Sciatic nerve (tissue), 2 donors: ENCODE measurements around the gene MRPL2. TPM values are rescaled to one million over a fixed set of nuclear protein-coding genes. Genes with fewer than 3 reads are reported as not detected.
"Not testable (repeated sequence)": the region's sequence is repeated elsewhere in the genome, so short reads cannot be mapped to it uniquely, and the experiment has no call there.

Experiments used
- ATAC-seq: fragments of 200-7000 bp; cut with Tn5 transposase; one replicate; pipeline ENCODE4 v1.9.1; 2020; ENCODE audit warnings: mild to moderate bottlenecking, moderate library complexity
- DNase-seq: peaks from one replicate; pipeline ENCODE4 v3.0.0-alpha.2; 2020; ENCODE audit warnings: low spot score
- intact Hi-C: fragments of 100-400 bp; cut with DNase I; formaldehyde crosslinking; loops from one replicate; pipeline ENCODE4 v1.14.2; 2022
- total RNA-seq: library from RNA; stranded (reverse); fragmentation: NEBNext Ultra II Directional; extraction: Animal tissue kit (Norgen Biotek cat#: 25700); gene quantifications from one replicate; pipeline ENCODE4 v1.2.1, GENCODE V29; 2021
- donor health status: DM: no; HTN: no; CAD: no.
- donor health status: DM: no; HTN: no; CAD: no.

MRPL2 gene
- total RNA-seq, 1 donor from 2014 or later, result 40.4 TPM

GRCh38 chr6:43058531-43058930, 703 bp downstream of the MRPL2 start:
- ATAC-seq (no peak), DNase-seq (no peak)
- intact Hi-C loops, result no loop called here

GRCh38 chr6:43055966-43056365, 3.3 kb downstream of the MRPL2 start:
- intact Hi-C loops, result no loop called here
- DNase-seq (no peak), ATAC-seq (no peak)

DNA sequence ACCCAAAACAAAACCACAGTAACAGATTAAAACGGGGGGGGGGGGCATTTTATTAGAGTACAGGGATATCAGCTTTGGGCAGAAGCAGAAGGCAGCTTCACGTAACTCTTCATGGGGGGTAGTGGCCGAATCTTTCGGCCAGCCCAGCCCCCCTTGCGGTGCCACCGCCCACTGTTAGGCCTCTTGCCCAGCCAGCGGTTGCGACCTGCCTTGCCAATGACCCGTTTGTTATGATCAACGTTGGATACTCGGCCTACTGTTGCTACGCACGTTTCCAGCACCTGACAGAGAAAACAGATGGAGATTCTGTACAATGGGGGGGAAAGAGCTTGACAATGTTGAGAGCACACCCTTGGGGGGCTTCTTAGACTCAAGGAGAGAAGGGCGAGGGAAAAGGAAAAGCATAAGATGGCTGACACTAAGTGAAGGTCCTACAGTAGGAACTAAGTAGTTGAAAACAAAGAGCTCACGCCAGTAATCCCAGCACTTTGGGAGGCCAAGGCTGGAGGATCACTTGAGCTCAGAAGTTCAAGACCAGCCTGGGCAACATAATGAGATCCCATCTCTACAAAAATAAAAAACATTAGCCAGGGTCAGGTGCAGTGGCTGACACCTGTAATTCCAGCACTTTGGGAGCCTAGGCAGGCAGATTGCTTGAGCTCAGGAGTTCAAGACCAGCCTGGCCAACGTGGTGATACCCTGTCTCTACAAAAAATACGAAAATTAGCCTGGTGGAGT, 4.9 kb downstream of the MRPL2 start:
- ATAC-seq (peak; percentile 1), DNase-seq (peak; percentile 67)
- intact Hi-C loops, result no loop called here

DNA sequence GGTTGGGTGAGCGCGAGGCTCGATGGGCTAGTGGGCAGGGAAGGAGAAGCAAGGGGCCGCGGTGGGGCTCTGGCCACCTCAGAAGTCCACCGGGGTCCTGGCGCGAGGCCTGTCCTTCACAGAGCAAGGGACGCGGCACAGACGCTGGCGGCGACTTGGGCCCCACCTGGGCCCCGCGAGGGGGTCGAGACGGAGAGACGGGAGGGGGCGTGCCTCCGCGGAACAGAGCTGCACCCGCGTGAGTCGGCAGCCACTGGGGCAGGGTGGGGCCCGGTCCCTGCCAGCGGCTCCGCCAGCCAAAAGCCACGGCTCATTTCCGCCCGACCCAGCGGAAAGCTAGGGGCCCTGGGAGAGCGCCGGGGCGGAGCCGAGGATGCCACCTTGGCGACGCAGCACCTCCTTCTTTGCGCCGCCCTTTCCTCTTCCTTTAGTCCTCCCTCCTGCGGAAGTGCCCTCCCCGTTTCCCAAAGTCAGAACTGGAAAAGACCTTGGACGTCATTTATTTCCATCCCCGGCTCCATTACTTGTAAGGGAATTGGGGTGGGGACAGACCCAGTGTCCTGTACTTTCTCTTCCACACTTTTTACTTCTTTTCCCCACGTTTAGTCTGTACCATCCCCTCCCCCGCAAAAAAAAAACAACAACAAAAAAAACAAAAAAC, 5.6 kb downstream of the MRPL2 start, which contains the start of gene CUL7:
CUL7 (minus strand) TSS at position 307 of the 661 bp plus-strand sequence. CDS start 1,063 bp downstream, outside the sequence.
- ATAC-seq (peak; percentile 95), DNase-seq (peak; percentile 95)
- intact Hi-C loops, result no loop called here

DNA sequence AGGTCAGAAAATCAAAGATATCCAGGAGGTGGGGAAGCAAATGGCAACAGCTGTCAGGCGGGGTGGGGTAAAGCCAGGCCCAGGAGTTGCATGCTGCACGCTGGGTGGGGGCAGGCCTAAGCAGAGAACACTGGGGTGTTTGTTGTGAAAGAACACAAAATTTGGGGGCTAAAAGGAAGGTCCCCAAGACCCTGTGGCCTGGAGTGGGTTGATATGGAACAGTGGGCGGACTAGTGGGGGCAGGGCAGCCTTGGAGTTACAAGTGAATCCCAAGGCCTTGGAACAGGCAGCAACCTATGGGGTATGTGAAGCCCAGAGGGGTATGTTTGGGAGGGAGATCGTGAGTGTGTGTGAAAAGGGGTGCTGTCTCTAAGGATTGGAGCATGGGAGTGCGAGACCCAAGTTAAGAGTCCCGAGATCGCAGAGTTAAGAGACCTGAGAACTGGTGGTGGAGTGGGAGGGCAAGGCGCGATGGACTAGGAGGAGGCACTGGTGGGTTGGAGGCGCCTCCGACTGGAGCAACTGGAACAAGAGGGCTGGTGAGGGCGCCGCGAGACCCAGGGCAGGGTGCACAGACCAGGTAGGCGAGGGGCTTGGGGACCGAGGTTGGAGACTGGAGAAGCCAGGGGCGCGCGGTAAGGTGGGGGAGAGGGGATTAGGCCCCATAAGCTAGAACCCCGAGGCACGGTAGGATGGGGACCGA, 6.2 kb downstream of the MRPL2 start:
- intact Hi-C loops, result no loop called here
- DNase-seq, result no peak
- peak; percentile 31 for ATAC-seq

DNA sequence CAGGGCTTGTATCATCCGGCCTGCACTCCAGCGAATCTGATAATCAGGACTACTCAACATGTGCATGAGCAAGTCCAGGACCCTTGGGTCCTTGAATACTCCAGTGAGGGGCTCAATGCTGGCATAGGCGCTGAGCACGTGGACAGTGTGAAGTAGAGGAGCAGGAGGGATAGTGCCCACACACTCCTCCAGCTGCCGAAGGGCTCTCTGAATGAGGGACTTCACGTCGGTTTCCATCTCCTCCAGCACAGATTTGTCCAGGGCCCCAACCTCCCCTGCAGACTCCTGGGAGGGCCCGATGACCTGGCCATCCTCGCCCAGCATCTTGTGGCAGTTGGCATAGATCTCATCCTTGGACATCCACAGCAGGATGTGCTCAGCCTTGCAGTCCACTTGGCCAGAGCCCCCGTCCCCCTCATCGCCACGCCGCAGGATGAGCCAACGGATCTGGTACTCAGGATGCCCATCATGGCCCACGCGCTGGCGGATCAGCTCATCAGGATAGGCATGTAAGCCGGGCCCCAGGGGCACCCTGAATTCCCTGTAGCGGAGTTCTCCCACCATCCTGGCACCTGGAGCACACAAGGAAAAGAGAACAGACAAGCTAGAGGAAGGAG, 6.9 kb downstream of the MRPL2 start:
- ATAC-seq (no peak), DNase-seq (no peak)
- intact Hi-C loops, result no loop called here

DNA sequence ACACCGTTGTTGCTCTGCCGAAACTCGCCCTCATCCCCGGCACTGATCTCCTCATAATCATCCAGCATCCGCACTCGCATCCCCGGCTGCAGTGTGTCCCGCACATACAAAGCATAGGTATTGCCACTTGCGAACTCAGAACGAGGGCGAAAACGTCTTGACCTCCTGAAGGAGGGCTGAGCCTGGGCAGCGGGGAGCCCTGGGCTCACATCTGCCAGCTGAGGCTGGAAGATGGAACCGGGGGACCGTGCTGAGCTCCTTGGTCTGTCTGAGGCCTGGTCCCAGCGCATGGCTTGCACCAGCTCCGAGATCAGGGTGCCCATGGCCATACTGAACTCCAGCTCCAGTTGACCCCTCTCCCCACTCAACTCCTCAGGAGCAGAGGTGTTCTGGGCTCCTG, 8.3 kb downstream of the MRPL2 start:
- ATAC-seq (no peak), DNase-seq (no peak)
- intact Hi-C loops, result no loop called here

DNA sequence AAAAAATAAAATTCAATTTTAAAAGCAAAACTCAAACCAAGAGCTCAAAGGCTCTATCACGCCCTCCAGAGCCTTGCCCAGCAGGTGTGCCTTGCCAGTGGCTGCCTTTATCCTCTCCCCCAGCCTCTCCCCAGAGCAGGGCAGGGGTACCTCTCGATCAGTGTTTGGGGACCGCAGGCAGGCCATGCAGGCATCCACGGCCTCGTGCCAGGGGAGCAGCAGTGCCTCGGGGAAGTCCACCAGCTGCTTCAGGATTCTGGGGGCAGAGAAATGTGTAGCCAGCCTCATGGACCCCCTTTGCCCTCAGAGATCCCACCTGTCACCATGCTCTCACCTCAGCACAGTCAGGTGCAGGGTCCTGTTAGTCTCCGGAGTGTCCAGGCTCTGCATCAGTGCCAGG, 11.2 kb downstream of the MRPL2 start:
- ATAC-seq (no peak), DNase-seq (no peak)
- intact Hi-C loops, result no loop called here

DNA sequence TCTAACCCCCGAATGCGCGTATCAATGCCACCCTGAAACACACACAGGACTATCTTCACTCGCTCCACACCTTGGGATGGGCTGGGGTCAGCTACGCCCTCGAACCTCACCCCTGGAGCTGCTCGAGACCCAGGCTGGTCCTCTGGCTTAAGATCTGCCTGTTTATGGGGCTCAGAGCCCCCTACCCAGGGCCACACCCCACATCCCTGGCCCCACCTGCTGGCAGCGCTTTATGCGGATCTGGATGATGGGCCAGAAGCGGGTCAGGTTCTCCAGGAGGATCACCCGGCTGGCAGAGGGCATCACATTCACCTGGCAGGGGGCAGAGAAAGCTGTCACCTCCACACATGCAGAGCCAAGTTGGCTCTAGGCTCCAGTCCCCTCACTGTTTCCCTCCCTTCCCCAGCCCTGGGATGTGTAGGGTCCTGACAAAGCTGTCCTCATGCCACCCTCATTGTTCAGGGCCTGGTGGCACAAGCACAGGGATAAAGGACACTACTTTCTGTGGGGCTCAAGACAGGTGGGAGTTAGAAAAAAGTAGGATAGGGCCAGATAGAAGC, 13.8 kb downstream of the MRPL2 start:
- intact Hi-C loops, result no loop called here
- ATAC-seq (no peak), DNase-seq (no peak)

GRCh38 chr6:43043310-43043709, 15.9 kb downstream of the MRPL2 start:
- ATAC-seq (no peak), DNase-seq (no peak)
- intact Hi-C loops, result no loop called here

DNA sequence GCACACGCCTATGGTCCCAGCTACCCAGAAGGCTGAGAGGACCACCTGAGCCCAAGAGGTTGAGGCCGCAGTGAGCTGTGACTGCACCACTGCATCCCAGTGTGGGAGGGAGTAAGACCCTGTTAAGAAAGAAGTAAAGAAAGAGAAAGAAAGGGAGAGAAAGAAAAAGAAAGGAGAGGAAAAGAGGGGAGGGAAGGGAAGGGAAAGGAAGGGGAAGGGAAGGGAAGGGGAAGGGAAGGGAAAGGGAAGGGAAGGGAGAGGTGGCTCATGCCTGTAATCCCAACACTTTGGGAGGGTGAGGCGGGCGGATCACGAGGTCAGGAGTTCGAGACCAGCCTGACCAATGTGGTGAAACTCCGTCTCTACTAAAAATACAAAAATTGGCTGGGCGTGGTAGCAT, 17.8 kb downstream of the MRPL2 start:
- ATAC-seq, DNase-seq, intact Hi-C loops: not testable (repeated sequence)

DNA sequence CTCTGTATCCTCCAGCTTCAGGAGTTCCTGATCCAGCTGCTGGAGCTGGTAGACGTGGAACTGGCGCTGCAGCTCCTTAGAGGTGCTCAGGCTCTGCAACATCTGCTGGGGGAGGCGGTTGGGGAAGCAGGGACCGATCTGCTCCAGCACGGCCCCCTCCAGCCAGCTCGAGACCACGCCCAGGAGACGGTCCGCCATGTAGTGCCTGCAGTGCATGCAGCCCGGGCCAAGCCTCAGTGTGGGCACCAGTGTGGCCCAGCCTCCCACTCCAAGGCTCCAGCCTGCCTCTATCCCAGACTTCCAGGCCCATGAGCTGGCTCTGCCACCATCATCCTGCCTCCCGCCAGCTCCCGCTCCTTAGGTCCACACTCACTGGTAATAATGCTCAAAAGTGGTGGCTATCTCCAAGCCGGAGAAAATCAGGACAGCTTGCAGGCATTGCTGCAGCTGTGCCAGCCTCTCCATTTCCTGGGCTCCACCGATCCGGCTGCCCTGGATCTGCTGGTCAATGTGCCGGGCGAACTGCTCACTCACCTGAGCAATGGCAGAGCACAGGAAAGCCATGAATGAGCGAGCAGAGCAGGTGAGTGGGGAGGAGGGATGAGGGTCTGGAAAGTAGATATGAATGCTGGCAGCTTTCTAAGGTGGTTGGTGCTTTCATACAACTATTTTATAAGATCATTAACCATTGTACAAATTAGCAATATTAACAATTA, 18.5 kb downstream of the MRPL2 start:
- intact Hi-C loops, result no loop called here
- ATAC-seq, result no peak
- no peak for DNase-seq

GRCh38 chr6:43038727-43039126, 20.5 kb downstream of the MRPL2 start:
- intact Hi-C loops, result no loop called here
- DNase-seq, result no peak
- ATAC-seq, result no peak

DNA sequence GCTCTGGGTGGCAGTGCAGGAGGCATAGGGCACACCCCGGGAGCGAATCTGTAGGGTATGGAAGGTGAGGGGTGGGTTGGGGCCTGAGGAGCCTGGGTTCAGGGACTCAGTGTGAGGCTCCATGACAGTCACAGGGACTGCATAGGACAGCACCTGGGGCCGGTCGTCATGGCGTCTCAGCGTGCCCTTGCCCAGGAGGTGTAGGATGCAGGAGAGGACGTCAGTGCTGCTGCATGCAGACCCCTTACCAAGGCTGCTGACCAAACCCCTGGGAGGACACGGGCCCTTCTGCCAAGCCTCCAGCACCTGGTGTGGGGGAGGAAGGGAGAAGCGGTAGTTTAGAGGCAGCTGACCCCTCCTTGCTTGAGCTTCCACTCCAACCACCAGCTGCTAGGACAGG, 21.5 kb downstream of the MRPL2 start:
- ATAC-seq (no peak), DNase-seq (no peak)
- intact Hi-C loops, result no loop called here

DNA sequence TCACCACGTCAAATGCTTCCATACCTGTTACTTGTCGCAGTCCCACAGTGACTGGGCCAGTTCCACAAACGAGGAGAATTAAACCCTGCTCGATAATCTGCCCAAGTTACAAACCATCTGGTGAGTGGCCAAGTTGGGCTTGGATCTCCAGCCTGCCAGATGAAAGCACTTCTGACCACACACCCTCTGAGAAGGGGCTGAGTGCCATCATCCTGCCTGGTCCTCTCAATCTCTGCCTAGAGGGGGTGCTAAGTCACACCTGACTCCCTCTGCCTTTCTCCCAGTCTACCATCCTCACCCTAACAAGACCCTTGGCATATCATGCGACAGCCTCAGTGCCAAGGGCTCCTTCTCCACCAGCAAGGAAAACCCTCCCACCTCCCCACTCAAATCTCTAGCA, 22.0 kb downstream of the MRPL2 start:
- ATAC-seq, result no peak
- DNase-seq, result no peak
- intact Hi-C loops, result no loop called here

- no peak for DNase-seq
- intact Hi-C loops, result no loop called here
- ATAC-seq, result no peak
Measured at GRCh38 chr6:43036712-43037111, 22.5 kb downstream of the MRPL2 start.

- DNase-seq (no peak), ATAC-seq (no peak)
- intact Hi-C loops, result no loop called here
Measured at GRCh38 chr6:43035495-43036194, 23.6 kb downstream of the MRPL2 start.

GRCh38 chr6:43034190-43034525, 25.1 kb downstream of the MRPL2 start:
- DNase-seq (no peak), ATAC-seq (no peak)
- intact Hi-C loops, result no loop called here
